ENCODE data around the gene WWOX. TPM values are rescaled to one million over a fixed set of nuclear protein-coding genes. Genes with fewer than 3 reads are reported as not detected.

WWOX gene
- total RNA-seq, 1 experiment from 2014 or later: 15.6 TPM

DNA sequence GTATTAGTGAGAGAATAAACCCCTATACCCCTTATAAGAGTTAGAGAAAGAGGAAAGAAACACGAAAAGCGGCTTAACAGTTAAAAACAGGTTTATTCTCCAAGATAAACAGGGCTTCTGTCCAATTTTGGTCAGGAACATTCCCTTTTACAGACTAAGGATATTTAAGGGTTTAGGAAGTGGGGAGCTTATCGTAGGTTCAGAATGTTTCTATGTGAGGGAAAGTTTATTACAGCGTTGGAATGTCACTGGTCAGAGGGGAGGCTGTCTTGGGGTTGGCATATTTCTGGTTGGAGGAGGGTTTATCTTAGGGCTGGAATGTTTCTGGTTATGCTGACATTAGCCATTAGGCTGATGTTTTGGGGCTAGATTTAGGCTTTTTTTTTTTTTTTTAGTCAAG lies 34.1 kb upstream of the WWOX start:
- H4K8ac ChIP-seq (replicated peaks; ENCODE audit: insufficient read length, low read depth, low read length): no peak overlapping the region
- no peaks in the 10 kb centered on the region for H3K79me1 ChIP-seq (ENCODE audit: insufficient read depth, low read depth, low read length, poor library complexity, severe bottlenecking)
- no peak overlapping the region for H3K4ac ChIP-seq (ENCODE audit: low read depth, low read length)
- H3K4me2 ChIP-seq (ENCODE audit: insufficient read depth, insufficient read length, low read length): no peak overlapping the region
- no peak overlapping the region for H2BK12ac ChIP-seq (ENCODE audit: insufficient read length, low read depth, low read length)
- no peak overlapping the region for H2BK15ac ChIP-seq (ENCODE audit: low read depth, low read length)
- Mint-ChIP-seq H3K36me3 (ENCODE audit: insufficient read depth in 1 of 3, low read depth in 3 of 3) (peaks cover 0 to 3% (median 0%) of the 10 kb centered on the region in 3 experiments; a peak in 1 of 7 replicates), H3K4me3 (no peak overlapping the region), H3K27me3 (ENCODE audit: low read depth) (peaks cover 100% of the 10 kb centered on the region), H3K9me3 (peaks cover 3 to 12% of the 10 kb centered on the region in 2 experiments; a peak in 4 of 5 replicates), H3K27ac (no peak overlapping the region), H3K4me1 (peaks cover 2 to 6% of the 10 kb centered on the region in 2 experiments)
- TF ChIP-seq, protein P1, sequence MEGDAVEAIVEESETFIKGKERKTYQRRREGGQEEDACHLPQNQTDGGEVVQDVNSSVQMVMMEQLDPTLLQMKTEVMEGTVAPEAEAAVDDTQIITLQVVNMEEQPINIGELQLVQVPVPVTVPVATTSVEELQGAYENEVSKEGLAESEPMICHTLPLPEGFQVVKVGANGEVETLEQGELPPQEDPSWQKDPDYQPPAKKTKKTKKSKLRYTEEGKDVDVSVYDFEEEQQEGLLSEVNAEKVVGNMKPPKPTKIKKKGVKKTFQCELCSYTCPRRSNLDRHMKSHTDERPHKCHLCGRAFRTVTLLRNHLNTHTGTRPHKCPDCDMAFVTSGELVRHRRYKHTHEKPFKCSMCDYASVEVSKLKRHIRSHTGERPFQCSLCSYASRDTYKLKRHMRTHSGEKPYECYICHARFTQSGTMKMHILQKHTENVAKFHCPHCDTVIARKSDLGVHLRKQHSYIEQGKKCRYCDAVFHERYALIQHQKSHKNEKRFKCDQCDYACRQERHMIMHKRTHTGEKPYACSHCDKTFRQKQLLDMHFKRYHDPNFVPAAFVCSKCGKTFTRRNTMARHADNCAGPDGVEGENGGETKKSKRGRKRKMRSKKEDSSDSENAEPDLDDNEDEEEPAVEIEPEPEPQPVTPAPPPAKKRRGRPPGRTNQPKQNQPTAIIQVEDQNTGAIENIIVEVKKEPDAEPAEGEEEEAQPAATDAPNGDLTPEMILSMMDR (conservative IDR thresholded peaks at IDR 0.05): no peak
- no peak overlapping the region for H2BK20ac ChIP-seq (ENCODE audit: low read depth, low read length, poor library complexity, severe bottlenecking)
- H3K56ac ChIP-seq (ENCODE audit: insufficient read length, low read depth, low read length): no peak overlapping the region
- H3K18ac ChIP-seq (ENCODE audit: insufficient read length, low read depth, low read length): no peak overlapping the region
- H3T11ph ChIP-seq (ENCODE audit: low read length): no peak overlapping the region
- H3K4me1 ChIP-seq (ENCODE audit: insufficient read depth, low read length): no peaks in the 10 kb centered on the region
- H4K20me1 ChIP-seq (ENCODE audit: control insufficient read depth, insufficient read depth, insufficient read length): no peaks in the 10 kb centered on the region
- H2BK5ac ChIP-seq (ENCODE audit: insufficient read length, low read length): no peak overlapping the region
- no peak overlapping the region for H2AFZ ChIP-seq (ENCODE audit: low read length)
- H4K5ac ChIP-seq (ENCODE audit: insufficient read length, low read depth, low read length): no peak overlapping the region
- no peak overlapping the region for H3K9ac ChIP-seq (ENCODE audit: extremely low read depth, insufficient read length, low read length)
- no peak overlapping the region for H3K14ac ChIP-seq (ENCODE audit: insufficient read depth, low read length)
- no peaks in the 10 kb centered on the region for H3K23me2 ChIP-seq (ENCODE audit: insufficient read length, low read depth, low read length, poor library complexity, severe bottlenecking)
- no CpG with 5 or more reads among the region's 4 CpGs for whole genome bisulfite sequencing (ENCODE audit: extremely low coverage, insufficient read length, low lambda C conversion rate)
- no peaks in the 10 kb centered on the region for H3K9me3 ChIP-seq (ENCODE audit: control insufficient read depth, low read depth, low read length)
- DNase-seq: no peak
- no peak overlapping the region for H3K23ac ChIP-seq (ENCODE audit: insufficient read length, low read depth, low read length)
- H2BK120ac ChIP-seq (ENCODE audit: low read depth, low read length, poor library complexity, severe bottlenecking): no peak overlapping the region
- H3K79me2 ChIP-seq (ENCODE audit: insufficient read depth, low read length): no peaks in the 10 kb centered on the region
- H2AK5ac ChIP-seq (ENCODE audit: insufficient read length, low read length): no peak overlapping the region
- H3K27me3 ChIP-seq (ENCODE audit: insufficient read depth, low read length): peaks cover 21% of the 10 kb centered on the region
- H4K91ac ChIP-seq (ENCODE audit: insufficient read length, low read depth, low read length): no peak overlapping the region
- no peak overlapping the region for H3K27ac ChIP-seq (ENCODE audit: insufficient read length, low read depth, low read length)
